Measurements from ENCODE around the gene PNMT. TPM values are rescaled to one million over a fixed set of nuclear protein-coding genes. Genes with fewer than 3 reads are reported as not detected.
A peak's percentile ranks its signal among the peaks of the same experiment; 100 is the strongest.

Gene PNMT
- total and polyA plus RNA-seq, 2 of the 13 experiments (the other 11 are each of a cell fraction or from before 2014, with no cell fraction given): 0.25 TPM; not detected in 1

DNA sequence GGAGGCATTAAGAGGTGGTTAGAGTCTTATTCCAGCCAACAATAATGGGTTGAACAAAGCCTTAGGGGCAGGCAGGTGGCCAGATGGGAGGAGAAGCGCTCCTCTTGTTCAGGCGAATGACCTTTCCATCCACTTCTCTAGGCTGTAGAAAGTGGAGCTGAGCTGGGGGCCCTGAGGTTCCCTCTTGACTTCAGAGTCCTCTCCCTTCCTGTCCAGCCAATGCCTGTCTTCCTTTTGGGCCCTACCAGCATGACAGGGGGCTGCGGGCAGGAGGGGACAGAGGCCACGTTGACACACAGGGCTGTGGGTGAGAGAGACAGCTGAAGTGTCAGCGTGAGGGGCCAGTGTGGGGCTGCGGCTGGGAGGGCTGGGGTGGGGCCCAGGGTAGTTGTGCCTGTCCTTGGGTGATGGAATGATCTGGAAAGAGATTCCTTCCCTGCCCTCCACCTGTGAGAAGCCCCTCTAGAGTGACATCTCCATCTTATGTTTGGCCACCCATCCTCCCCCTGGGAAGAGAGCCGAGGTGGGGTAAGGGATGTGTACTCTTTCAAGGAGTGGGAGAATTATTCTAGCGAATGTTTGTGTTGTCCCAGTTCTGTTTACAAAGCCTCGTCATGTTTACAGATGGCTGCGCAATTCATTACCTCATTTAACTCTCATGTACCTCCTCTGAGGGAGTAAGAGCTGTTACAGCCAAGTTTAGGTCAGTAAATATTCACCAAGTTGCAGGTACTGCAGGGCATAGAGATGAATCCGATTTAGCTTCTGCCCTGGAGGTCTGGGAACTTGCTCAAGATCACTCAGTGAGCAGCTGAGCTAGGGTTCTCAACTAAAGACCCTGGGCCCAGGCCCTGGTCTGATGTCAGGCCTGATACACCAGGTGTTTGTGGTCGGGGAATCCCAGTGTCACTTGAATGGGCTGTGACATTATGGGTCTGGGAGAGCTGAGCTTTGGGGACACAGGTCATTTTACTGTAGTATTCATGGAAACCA, 34.9 kb downstream of the PNMT start (continued):
- TF ChIP-seq, protein P1, sequence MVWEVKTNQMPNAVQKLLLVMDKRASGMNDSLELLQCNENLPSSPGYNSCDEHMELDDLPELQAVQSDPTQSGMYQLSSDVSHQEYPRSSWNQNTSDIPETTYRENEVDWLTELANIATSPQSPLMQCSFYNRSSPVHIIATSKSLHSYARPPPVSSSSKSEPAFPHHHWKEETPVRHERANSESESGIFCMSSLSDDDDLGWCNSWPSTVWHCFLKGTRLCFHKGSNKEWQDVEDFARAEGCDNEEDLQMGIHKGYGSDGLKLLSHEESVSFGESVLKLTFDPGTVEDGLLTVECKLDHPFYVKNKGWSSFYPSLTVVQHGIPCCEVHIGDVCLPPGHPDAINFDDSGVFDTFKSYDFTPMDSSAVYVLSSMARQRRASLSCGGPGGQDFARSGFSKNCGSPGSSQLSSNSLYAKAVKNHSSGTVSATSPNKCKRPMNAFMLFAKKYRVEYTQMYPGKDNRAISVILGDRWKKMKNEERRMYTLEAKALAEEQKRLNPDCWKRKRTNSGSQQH (CRISPR knock-in tag; IDR thresholded peaks at IDR 0.05; ENCODE audit: low read depth): no peak; the same call in 1 of the 2 replicates
- TF ChIP-seq ZNF383 (CRISPR knock-in tag; IDR thresholded peaks at IDR 0.05; ENCODE audit: borderline replicate concordance) (peak; percentile 74; the same call in 1 of the 2 replicates), SIN3B (IDR thresholded peaks at IDR 0.05; ENCODE audit: low read length) (no peak), RXRB (CRISPR knock-in tag; IDR thresholded peaks at IDR 0.05; ENCODE audit: borderline replicate concordance) (peak; percentile 67), ZNF510 (CRISPR knock-in tag; IDR thresholded peaks at IDR 0.05; ENCODE audit: low read depth) (no peak; the same call in 1 of the 2 replicates), REL (CRISPR knock-in tag; conservative IDR thresholded peaks at IDR 0.05) (no peak), ATAD3A (CRISPR knock-in tag; IDR thresholded peaks at IDR 0.05) (no peak), GATAD1 (CRISPR knock-in tag; IDR thresholded peaks at IDR 0.05) (no peak; the same call in 1 of the 2 replicates), KAT2B (IDR thresholded peaks at IDR 0.05; ENCODE audit: borderline replicate concordance, low read depth, low read length) (no peak), ZNF333 (CRISPR knock-in tag; IDR thresholded peaks at IDR 0.05; ENCODE audit: borderline replicate concordance) (no peak)
- TF ChIP-seq, protein P2, sequence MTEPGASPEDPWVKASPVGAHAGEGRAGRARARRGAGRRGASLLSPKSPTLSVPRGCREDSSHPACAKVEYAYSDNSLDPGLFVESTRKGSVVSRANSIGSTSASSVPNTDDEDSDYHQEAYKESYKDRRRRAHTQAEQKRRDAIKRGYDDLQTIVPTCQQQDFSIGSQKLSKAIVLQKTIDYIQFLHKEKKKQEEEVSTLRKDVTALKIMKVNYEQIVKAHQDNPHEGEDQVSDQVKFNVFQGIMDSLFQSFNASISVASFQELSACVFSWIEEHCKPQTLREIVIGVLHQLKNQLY (CRISPR knock-in tag; IDR thresholded peaks at IDR 0.05): no peak
- TF ChIP-seq, protein P3, sequence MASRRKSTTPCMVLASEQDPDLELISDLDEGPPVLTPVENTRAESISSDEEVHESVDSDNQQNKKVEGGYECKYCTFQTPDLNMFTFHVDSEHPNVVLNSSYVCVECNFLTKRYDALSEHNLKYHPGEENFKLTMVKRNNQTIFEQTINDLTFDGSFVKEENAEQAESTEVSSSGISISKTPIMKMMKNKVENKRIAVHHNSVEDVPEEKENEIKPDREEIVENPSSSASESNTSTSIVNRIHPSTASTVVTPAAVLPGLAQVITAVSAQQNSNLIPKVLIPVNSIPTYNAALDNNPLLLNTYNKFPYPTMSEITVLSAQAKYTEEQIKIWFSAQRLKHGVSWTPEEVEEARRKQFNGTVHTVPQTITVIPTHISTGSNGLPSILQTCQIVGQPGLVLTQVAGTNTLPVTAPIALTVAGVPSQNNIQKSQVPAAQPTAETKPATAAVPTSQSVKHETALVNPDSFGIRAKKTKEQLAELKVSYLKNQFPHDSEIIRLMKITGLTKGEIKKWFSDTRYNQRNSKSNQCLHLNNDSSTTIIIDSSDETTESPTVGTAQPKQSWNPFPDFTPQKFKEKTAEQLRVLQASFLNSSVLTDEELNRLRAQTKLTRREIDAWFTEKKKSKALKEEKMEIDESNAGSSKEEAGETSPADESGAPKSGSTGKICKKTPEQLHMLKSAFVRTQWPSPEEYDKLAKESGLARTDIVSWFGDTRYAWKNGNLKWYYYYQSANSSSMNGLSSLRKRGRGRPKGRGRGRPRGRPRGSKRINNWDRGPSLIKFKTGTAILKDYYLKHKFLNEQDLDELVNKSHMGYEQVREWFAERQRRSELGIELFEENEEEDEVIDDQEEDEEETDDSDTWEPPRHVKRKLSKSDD (CRISPR knock-in tag; IDR thresholded peaks at IDR 0.05; ENCODE audit: low read depth): no peak
- TF ChIP-seq, protein P4, sequence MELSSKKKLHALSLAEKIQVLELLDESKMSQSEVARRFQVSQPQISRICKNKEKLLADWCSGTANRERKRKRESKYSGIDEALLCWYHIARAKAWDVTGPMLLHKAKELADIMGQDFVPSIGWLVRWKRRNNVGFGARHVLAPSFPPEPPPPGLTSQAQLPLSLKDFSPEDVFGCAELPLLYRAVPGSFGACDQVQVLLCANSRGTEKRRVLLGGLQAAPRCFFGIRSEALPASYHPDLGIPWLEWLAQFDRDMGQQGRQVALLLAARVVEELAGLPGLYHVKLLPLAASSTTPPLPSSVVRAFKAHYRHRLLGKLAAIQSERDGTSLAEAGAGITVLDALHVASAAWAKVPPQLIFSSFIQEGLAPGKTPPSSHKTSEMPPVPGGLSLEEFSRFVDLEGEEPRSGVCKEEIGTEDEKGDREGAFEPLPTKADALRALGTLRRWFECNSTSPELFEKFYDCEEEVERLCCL (CRISPR knock-in tag; IDR thresholded peaks at IDR 0.05; ENCODE audit: borderline replicate concordance): no peak; the same call in 1 of the 2 replicates
- TF ChIP-seq, protein P5, sequence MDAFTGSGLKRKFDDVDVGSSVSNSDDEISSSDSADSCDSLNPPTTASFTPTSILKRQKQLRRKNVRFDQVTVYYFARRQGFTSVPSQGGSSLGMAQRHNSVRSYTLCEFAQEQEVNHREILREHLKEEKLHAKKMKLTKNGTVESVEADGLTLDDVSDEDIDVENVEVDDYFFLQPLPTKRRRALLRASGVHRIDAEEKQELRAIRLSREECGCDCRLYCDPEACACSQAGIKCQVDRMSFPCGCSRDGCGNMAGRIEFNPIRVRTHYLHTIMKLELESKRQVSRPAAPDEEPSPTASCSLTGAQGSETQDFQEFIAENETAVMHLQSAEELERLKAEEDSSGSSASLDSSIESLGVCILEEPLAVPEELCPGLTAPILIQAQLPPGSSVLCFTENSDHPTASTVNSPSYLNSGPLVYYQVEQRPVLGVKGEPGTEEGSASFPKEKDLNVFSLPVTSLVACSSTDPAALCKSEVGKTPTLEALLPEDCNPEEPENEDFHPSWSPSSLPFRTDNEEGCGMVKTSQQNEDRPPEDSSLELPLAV (CRISPR knock-in tag; conservative IDR thresholded peaks at IDR 0.05; ENCODE audit: low read depth): no peak
- TF ChIP-seq, protein P6, sequence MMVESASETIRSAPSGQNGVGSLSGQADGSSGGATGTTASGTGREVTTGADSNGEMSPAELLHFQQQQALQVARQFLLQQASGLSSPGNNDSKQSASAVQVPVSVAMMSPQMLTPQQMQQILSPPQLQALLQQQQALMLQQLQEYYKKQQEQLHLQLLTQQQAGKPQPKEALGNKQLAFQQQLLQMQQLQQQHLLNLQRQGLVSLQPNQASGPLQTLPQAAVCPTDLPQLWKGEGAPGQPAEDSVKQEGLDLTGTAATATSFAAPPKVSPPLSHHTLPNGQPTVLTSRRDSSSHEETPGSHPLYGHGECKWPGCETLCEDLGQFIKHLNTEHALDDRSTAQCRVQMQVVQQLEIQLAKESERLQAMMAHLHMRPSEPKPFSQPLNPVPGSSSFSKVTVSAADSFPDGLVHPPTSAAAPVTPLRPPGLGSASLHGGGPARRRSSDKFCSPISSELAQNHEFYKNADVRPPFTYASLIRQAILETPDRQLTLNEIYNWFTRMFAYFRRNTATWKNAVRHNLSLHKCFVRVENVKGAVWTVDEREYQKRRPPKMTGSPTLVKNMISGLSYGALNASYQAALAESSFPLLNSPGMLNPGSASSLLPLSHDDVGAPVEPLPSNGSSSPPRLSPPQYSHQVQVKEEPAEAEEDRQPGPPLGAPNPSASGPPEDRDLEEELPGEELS (CRISPR knock-in tag; IDR thresholded peaks at IDR 0.05): peak; percentile 96
- TF ChIP-seq, protein P7, sequence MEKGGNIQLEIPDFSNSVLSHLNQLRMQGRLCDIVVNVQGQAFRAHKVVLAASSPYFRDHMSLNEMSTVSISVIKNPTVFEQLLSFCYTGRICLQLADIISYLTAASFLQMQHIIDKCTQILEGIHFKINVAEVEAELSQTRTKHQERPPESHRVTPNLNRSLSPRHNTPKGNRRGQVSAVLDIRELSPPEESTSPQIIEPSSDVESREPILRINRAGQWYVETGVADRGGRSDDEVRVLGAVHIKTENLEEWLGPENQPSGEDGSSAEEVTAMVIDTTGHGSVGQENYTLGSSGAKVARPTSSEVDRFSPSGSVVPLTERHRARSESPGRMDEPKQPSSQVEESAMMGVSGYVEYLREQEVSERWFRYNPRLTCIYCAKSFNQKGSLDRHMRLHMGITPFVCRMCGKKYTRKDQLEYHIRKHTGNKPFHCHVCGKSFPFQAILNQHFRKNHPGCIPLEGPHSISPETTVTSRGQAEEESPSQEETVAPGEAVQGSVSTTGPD (CRISPR knock-in tag; IDR thresholded peaks at IDR 0.05): no peak
